ENCODE results near the gene TMEM145. TPM values are rescaled to one million over a fixed set of nuclear protein-coding genes. Genes with fewer than 3 reads are reported as not detected.

TMEM145 gene
- total and polyA plus RNA-seq, 9 of the 15 experiments (the other 6 are each of a cell fraction or from before 2014, with no cell fraction given): 0.80 to 5.5 (median 1.9) TPM; not detected in 3

DNA sequence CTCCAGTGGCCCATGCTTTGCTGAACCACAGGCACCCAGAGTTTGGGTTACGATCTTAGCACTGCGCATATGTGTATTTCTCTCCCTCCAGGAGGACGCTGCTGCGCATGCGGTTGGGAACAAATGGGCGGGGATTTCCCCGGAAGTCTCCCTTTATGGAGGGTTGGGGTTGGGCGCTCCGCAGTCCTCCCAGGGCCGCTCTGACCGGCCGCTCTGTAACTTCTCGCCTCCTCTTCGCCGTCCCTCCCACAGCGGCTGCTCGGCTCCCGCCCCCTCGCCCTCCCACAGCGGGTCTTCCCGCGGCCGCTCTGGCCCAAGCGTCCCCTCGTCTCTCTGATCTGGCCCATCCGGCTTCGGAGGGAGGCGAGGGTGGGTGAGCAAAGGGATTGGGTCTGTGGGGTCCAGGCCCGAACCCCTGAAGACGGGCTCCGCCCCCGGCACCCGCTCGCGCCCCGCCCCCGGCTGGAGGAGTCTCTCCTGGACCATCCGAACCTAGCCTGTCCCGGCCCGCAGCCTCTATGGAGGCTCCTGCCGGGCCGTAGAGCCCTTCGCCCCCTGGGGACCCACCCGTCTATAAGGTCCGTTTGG is 12.3 kb downstream of the TMEM145 start, which contains the start of gene MEGF8 (continued):
- peak; percentile 66 for TF ChIP-seq TAF7 (tag; IDR thresholded peaks at IDR 0.05)
- peak; percentile 75; the same call in 1 of the 2 replicates for TF ChIP-seq KLF1 (tag; IDR thresholded peaks at IDR 0.05)
- peak; percentile 61; the same call in 1 of the 2 replicates for TF ChIP-seq MYC (IDR thresholded peaks at IDR 0.05; ENCODE audit: low read depth, low read length)
- no peak for TF ChIP-seq MYC (CRISPR knock-in tag; IDR thresholded peaks at IDR 0.05; ENCODE audit: borderline replicate concordance, low read depth)
- TF ChIP-seq, protein P1, sequence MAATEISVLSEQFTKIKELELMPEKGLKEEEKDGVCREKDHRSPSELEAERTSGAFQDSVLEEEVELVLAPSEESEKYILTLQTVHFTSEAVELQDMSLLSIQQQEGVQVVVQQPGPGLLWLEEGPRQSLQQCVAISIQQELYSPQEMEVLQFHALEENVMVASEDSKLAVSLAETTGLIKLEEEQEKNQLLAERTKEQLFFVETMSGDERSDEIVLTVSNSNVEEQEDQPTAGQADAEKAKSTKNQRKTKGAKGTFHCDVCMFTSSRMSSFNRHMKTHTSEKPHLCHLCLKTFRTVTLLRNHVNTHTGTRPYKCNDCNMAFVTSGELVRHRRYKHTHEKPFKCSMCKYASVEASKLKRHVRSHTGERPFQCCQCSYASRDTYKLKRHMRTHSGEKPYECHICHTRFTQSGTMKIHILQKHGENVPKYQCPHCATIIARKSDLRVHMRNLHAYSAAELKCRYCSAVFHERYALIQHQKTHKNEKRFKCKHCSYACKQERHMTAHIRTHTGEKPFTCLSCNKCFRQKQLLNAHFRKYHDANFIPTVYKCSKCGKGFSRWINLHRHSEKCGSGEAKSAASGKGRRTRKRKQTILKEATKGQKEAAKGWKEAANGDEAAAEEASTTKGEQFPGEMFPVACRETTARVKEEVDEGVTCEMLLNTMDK (IDR thresholded peaks at IDR 0.05; ENCODE audit: borderline replicate concordance, insufficient read depth, low read depth, low read length, poor library complexity, severe bottlenecking): peak; percentile 96
- 0 out of 2 replicates have a peak, but pooled peaks have one; percentile 12 for TF ChIP-seq TOE1 (IDR thresholded peaks at IDR 0.05; ENCODE audit: borderline replicate concordance)
- TF ChIP-seq TOE1 (CRISPR knock-in tag; IDR thresholded peaks at IDR 0.05; ENCODE audit: borderline replicate concordance, low read depth): no peak
- TF ChIP-seq ZNF232 (CRISPR knock-in tag; IDR thresholded peaks at IDR 0.05): peak; percentile 88; the same call in 1 of the 2 replicates
- TF ChIP-seq HDAC1 (IDR thresholded peaks at IDR 0.05): peak in 1 of 2 experiments; percentile 35; a peak in 2 of 4 replicates

Measured in K562 (cell line).